ENCODE results near the gene SYK.

SYK gene

GRCh38 chr9:90839183-90839728 is 37.6 kb downstream of the SYK start:
- peak; percentile 60 for ATAC-seq (ENCODE audit: low read depth)
- no peak for DNase-seq (ENCODE audit: low spot score in 2 of 2)
- Mint-ChIP-seq H3K27me3 (no peaks in the 10 kb centered on the region), H3K4me3 (peak overlapping the region; percentile 45), H3K4me1 (peaks cover 45% of the 10 kb centered on the region), H3K9me3 (no peaks in the 10 kb centered on the region), H3K27ac (peak overlapping the region; percentile 75), H3K36me3 (peaks cover 26% of the 10 kb centered on the region)

DNA sequence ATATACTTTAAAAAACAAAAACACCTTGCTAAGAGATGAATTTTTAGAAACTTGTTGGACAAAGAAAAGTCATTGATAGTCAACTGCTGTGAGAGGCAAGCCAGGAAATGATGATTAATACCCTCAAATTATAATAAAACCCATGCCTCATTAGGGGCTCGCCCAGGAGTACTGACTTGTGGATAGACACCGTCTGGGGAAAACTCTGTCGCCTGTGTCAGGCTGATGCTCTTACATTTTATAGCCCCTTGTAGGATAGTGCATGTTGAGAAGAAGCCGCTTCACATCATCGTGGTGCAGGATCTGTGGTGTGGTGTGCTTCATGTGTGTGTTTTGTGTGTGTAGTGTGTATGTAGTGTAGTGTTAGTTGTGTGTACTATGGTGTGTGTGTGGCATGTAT is 39.1 kb downstream of the SYK start:
- no peak overlapping the region for H3K27ac Mint-ChIP-seq
- no peak overlapping the region for H3K4me3 Mint-ChIP-seq
- no peaks in the 10 kb centered on the region for H3K9me3 Mint-ChIP-seq
- peaks cover 17% of the 10 kb centered on the region for H3K36me3 Mint-ChIP-seq
- ATAC-seq (ENCODE audit: low read depth) (no peak), DNase-seq (ENCODE audit: low spot score in 2 of 2) (no peak)
- peaks cover 34% of the 10 kb centered on the region for H3K4me1 Mint-ChIP-seq
- H3K27me3 Mint-ChIP-seq, result no peaks in the 10 kb centered on the region

GRCh38 chr9:90841213-90841612 is 39.6 kb downstream of the SYK start:
- Mint-ChIP-seq H3K27ac (no peak overlapping the region), H3K4me1 (peaks cover 34% of the 10 kb centered on the region), H3K4me3 (no peak overlapping the region), H3K27me3 (no peaks in the 10 kb centered on the region), H3K9me3 (no peaks in the 10 kb centered on the region), H3K36me3 (peaks cover 17% of the 10 kb centered on the region)
- ATAC-seq (ENCODE audit: low read depth) (no peak), DNase-seq (ENCODE audit: low spot score in 2 of 2) (no peak)

DNA sequence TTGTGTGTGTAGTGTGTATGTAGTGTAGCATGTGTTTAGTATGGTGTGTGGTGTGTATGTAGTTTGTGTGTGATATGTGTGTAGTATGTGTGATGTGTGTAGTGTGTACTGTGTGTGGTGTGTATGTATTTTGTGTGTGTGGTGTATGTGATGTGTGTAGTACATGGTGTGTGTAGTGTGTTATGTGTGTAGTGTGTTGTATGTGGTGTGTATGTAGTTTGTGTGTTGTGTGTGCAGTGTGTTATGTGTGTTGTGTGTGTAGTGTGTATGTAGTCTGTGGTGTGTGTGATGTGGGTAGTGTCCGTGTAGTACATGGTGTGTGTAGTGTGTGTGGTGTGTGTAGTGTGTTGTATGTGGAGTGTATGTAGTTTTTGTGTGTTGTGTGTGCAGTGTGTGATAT is 40.0 kb downstream of the SYK start:
- Mint-ChIP-seq H3K27ac (no peak overlapping the region), H3K36me3 (peaks cover 17% of the 10 kb centered on the region), H3K9me3 (no peaks in the 10 kb centered on the region), H3K4me1 (peaks cover 32% of the 10 kb centered on the region), H3K4me3 (no peak overlapping the region), H3K27me3 (no peaks in the 10 kb centered on the region)
- DNase-seq (ENCODE audit: low spot score in 2 of 2) (no peak), ATAC-seq (ENCODE audit: low read depth) (no peak)

DNA sequence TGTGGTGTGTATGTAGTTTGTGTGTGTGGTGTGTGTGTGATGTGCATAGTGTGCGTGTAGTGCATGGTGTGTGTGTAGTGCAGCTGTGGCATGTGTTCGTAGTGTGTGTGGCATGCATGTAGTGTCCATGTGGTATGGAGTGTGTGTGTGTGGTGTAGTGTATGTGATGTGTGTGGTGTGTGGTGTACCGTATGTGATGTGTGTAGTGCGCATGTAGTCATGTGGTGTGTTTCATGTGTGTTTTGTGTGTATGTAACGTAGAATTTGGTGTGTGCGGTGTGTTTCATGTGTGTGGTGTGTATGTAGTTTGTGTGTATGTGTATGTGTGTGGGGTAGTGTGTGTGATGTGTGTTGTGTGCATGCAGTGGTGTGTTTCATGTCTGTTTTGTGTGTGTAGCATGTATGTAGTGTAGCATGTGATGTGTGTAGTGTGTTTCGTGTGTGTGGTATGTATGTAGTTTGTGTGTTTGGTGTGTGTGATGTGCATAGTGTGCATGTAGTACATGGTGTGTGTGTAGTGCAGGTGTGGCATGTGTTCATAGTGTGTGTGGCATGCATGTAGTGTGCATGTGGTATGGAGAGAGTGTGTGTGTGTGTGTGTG is 40.7 kb downstream of the SYK start:
- no peak for DNase-seq (ENCODE audit: low spot score in 2 of 2)
- H3K4me1 Mint-ChIP-seq, result peaks cover 28% of the 10 kb centered on the region
- no peak overlapping the region for H3K4me3 Mint-ChIP-seq
- H3K27me3 Mint-ChIP-seq, result no peaks in the 10 kb centered on the region
- no peak overlapping the region for H3K27ac Mint-ChIP-seq
- no peak for ATAC-seq (ENCODE audit: low read depth)
- H3K9me3 Mint-ChIP-seq, result no peaks in the 10 kb centered on the region
- H3K36me3 Mint-ChIP-seq, result peaks cover 16% of the 10 kb centered on the region

DNA sequence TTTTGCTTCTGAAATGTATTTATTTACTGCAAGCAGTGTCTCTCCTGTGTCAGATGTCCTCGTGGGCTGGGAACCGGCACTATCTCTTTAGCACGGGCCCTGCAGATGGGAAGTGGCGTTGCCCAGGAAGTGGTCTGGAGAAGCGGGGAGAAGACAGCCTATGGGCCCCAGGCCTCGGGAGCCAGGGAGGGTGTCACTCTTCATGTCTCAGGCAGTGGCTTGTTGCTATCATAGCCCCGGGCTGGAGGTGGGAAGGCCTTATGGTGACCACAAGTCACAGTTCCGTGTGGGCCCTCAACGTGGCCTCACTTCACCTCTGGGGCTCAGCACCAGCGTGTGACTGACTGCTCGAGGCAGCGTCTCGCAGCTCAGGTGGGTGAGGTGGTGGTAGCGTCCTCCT is 41.4 kb downstream of the SYK start:
- no peak overlapping the region for H3K27ac Mint-ChIP-seq
- no peaks in the 10 kb centered on the region for H3K27me3 Mint-ChIP-seq
- H3K4me1 Mint-ChIP-seq, result peaks cover 24% of the 10 kb centered on the region
- no peak for DNase-seq (ENCODE audit: low spot score in 2 of 2)
- H3K9me3 Mint-ChIP-seq, result no peaks in the 10 kb centered on the region
- ATAC-seq (ENCODE audit: low read depth), result peak; percentile 41
- peaks cover 17% of the 10 kb centered on the region for H3K36me3 Mint-ChIP-seq
- no peak overlapping the region for H3K4me3 Mint-ChIP-seq

GRCh38 chr9:90843525-90843924 is 41.9 kb downstream of the SYK start:
- H3K36me3 Mint-ChIP-seq, result peaks cover 17% of the 10 kb centered on the region
- ATAC-seq (ENCODE audit: low read depth) (no peak), DNase-seq (ENCODE audit: low spot score in 2 of 2) (no peak)
- no peaks in the 10 kb centered on the region for H3K27me3 Mint-ChIP-seq
- H3K27ac Mint-ChIP-seq, result no peak overlapping the region
- H3K4me1 Mint-ChIP-seq, result peaks cover 21% of the 10 kb centered on the region
- no peaks in the 10 kb centered on the region for H3K9me3 Mint-ChIP-seq
- H3K4me3 Mint-ChIP-seq, result no peak overlapping the region

DNA sequence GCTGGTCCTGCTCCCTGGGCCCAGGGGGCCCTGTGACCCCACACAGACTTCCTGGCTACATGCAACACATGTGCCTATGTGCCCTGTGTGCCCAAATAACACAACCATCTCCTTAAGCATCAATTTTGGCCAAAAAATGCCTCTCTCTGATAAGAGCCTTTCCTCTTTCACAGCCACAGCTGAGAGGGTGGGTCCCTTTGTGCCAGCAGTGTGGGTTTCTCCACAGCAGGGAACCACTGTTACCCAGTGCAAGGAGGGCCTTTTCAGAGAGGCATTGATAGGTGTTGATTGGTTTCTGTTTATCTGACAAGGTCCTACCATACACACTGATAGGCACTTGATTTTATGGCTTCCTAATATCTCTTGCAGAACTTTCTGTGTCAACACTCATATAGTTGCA is 42.7 kb downstream of the SYK start:
- no peaks in the 10 kb centered on the region for H3K27me3 Mint-ChIP-seq
- H3K27ac Mint-ChIP-seq, result no peak overlapping the region
- ATAC-seq (ENCODE audit: low read depth) (no peak), DNase-seq (ENCODE audit: low spot score in 2 of 2) (no peak)
- no peak overlapping the region for H3K4me3 Mint-ChIP-seq
- H3K9me3 Mint-ChIP-seq, result no peaks in the 10 kb centered on the region
- H3K4me1 Mint-ChIP-seq, result peaks cover 16% of the 10 kb centered on the region
- H3K36me3 Mint-ChIP-seq, result peaks cover 24% of the 10 kb centered on the region

- Mint-ChIP-seq H3K4me3 (no peak overlapping the region), H3K4me1 (peaks cover 8% of the 10 kb centered on the region), H3K36me3 (peaks cover 30% of the 10 kb centered on the region), H3K27ac (peak overlapping the region; percentile 31), H3K27me3 (no peaks in the 10 kb centered on the region), H3K9me3 (no peaks in the 10 kb centered on the region)
- DNase-seq (ENCODE audit: low spot score in 2 of 2) (no peak), ATAC-seq (ENCODE audit: low read depth) (no peak)
Observed at GRCh38 chr9:90846770-90847419, 45.3 kb downstream of the SYK start.

DNA sequence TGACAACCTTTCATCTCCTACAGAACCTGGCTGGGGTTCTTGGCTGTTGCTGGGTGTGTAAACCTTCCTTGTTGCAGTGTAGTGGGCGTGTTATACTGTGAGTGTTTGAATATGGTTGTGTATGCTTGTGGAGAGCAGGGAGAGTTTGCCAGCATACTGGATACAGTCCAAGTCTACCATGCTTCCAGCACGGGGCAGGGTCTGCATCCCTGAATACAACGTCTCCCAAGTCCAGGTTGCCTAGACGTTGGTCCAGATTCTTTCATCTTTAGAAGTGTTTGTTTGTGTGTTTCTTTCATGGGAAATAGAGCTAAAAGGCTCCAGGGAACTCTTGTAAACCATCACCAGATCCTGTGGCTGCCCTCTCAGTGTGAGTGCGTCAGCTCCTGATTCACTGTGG is 46.4 kb downstream of the SYK start:
- no peak for ATAC-seq (ENCODE audit: low read depth)
- peaks cover 38% of the 10 kb centered on the region for H3K36me3 Mint-ChIP-seq
- H3K9me3 Mint-ChIP-seq, result no peaks in the 10 kb centered on the region
- H3K4me3 Mint-ChIP-seq, result no peak overlapping the region
- peaks cover 8% of the 10 kb centered on the region for H3K4me1 Mint-ChIP-seq
- peak overlapping the region; percentile 31 for H3K27ac Mint-ChIP-seq
- no peaks in the 10 kb centered on the region for H3K27me3 Mint-ChIP-seq
- DNase-seq (ENCODE audit: low spot score in 2 of 2), result no peak

GRCh38 chr9:90848866-90849265 is 47.2 kb downstream of the SYK start:
- H3K4me1 Mint-ChIP-seq, result peaks cover 9% of the 10 kb centered on the region
- DNase-seq (ENCODE audit: low spot score in 2 of 2) (no peak), ATAC-seq (ENCODE audit: low read depth) (no peak)
- H3K27ac Mint-ChIP-seq, result no peak overlapping the region
- H3K9me3 Mint-ChIP-seq, result no peaks in the 10 kb centered on the region
- no peaks in the 10 kb centered on the region for H3K27me3 Mint-ChIP-seq
- peaks cover 42% of the 10 kb centered on the region for H3K36me3 Mint-ChIP-seq
- H3K4me3 Mint-ChIP-seq, result no peak overlapping the region

- H3K36me3 Mint-ChIP-seq, result peaks cover 52% of the 10 kb centered on the region
- no peaks in the 10 kb centered on the region for H3K9me3 Mint-ChIP-seq
Observed at GRCh38 chr9:90851444-90851843, 49.8 kb downstream of the SYK start.

GRCh38 chr9:90853945-90854344 is 52.3 kb downstream of the SYK start:
- Mint-ChIP-seq H3K4me1 (peaks cover 40% of the 10 kb centered on the region), H3K27ac (no peak overlapping the region), H3K4me3 (no peak overlapping the region), H3K9me3 (no peaks in the 10 kb centered on the region), H3K27me3 (no peaks in the 10 kb centered on the region), H3K36me3 (peaks cover 48% of the 10 kb centered on the region)
- ATAC-seq (ENCODE audit: low read depth) (no peak), DNase-seq (ENCODE audit: low spot score in 2 of 2) (no peak)

More at GRCh38 chr9:90851444-90851843, 49.8 kb downstream of the SYK start:
- no peak overlapping the region for H3K4me3 Mint-ChIP-seq
- H3K27ac Mint-ChIP-seq, result peak overlapping the region; percentile 31
- DNase-seq (ENCODE audit: low spot score in 2 of 2), result no peak
- no peaks in the 10 kb centered on the region for H3K27me3 Mint-ChIP-seq
- no peak for ATAC-seq (ENCODE audit: low read depth)
- H3K4me1 Mint-ChIP-seq, result peaks cover 27% of the 10 kb centered on the region

- ATAC-seq (ENCODE audit: low read depth) (no peak), DNase-seq (ENCODE audit: low spot score in 2 of 2) (no peak)
- peaks cover 43% of the 10 kb centered on the region for H3K36me3 Mint-ChIP-seq
- no peak overlapping the region for H3K4me3 Mint-ChIP-seq
- peaks cover 45% of the 10 kb centered on the region for H3K4me1 Mint-ChIP-seq
- H3K27ac Mint-ChIP-seq, result peak overlapping the region; percentile 86
- H3K27me3 Mint-ChIP-seq, result no peaks in the 10 kb centered on the region
- H3K9me3 Mint-ChIP-seq, result no peaks in the 10 kb centered on the region
Observed at GRCh38 chr9:90854637-90855175, 53.1 kb downstream of the SYK start.
